Gastrocnemius medialis (tissue), 4 donors: ENCODE measurements around the gene TRIM14. TPM values are rescaled to one million over a fixed set of nuclear protein-coding genes. Genes with fewer than 3 reads are reported as not detected.

ENCODE experiments used
- ATAC-seq, 2 donors: fragments of 150-250 bp; one replicate each; pipeline ENCODE4 v1.9.1; 2016
- DNase-seq, 2 donors: peaks; one replicate each; pipeline ENCODE4 v3.0.0-alpha.2; 2019
- H3K27ac ChIP-seq, 4 donors: fragments of 200-600 bp; sonication (generic); 1 replicate in 1 of 4; 2 replicates in 3 of 4; pipeline ENCODE4 v1.5.1; 2016 to 2018; ENCODE audit warnings: mild to moderate bottlenecking in 2 of 4, moderate library complexity in 1 of 4
- H3K27me3 ChIP-seq, 3 donors: fragments of 200-600 bp; sonication (generic) in 2 of 3; 1 replicate in 1 of 3; 2 replicates in 2 of 3; pipeline versions ENCODE4 v1.5.1 to v1.6.0; 2016 to 2019; ENCODE audit warnings: mild to moderate bottlenecking in 1 of 3, moderate library complexity in 1 of 3
- H3K36me3 ChIP-seq, 2 donors: fragments of 200-600 bp; sonication (generic) in 1 of 2; one replicate each; pipeline ENCODE4 v1.5.1; 2017 to 2018
- H3K4me1 ChIP-seq, 2 donors: fragments of 200-600 bp; sonication (generic) in 1 of 2; one replicate each; pipeline ENCODE4 v1.5.1; 2016 to 2017; ENCODE audit warnings: mild to moderate bottlenecking in 2 of 2
- H3K4me3 ChIP-seq, 4 donors: fragments of 200-600 bp; sonication (generic) in 3 of 4; 1 replicate in 1 of 4; 2 replicates in 3 of 4; pipeline ENCODE4 v1.5.1; 2016 to 2019; ENCODE audit warnings: mild to moderate bottlenecking in 2 of 4
- H3K9me3 ChIP-seq, 3 donors: fragments of 200-600 bp; sonication (generic) in 2 of 3; 1 replicate in 1 of 3; 2 replicates in 2 of 3; pipeline ENCODE4 v1.5.1; 2016 to 2019
- POLR2A ChIP-seq, 2 donors: fragments of 450-650 bp; IDR thresholded peaks; one replicate each; pipeline ENCODE4 v1.6.1; 2017; ENCODE audit warnings: antibody characterized with exemption in 2 of 2, mild to moderate bottlenecking in 2 of 2, moderate library complexity in 2 of 2
- in situ Hi-C, 4 donors: fragments of 200-750 bp; cut with MboI; loops; one replicate each; pipeline versions ENCODE4 v1.15.0 to v1.8.0; 2017; ENCODE audit warnings: low sequenced_read_pairs in 4 of 4
- intact Hi-C: fragments of 100-400 bp; cut with DNase I; formaldehyde crosslinking; loops from one replicate; pipeline ENCODE4 v1.15.1; 2023; ENCODE audit warnings: low total_unique reads
- total RNA-seq, 4 donors: library from RNA; depleted of rRNA; stranded (reverse); fragments of >200 nt; gene quantifications; one replicate each; pipeline versions ENCODE4 v1.1.0 to v1.2.3, GENCODE V29; 2016
- TF ChIP-seq, protein P1 (sequence below), 5 experiments: fragments of 450-650 bp in 3 of 5; fragments of 200-600 bp in 2 of 5; sonication (generic) in 2 of 5; IDR thresholded peaks in 4 of 5; conservative IDR thresholded peaks in 1 of 5; 1 replicate in 4 of 5; 2 replicates in 1 of 5; pipeline ENCODE4 v1.5.1; 2016 to 2019; ENCODE audit warnings: antibody characterized with exemption in 5 of 5, mild to moderate bottlenecking in 3 of 5, moderate library complexity in 3 of 5

TRIM14 gene
- total RNA-seq, 4 donors from 2014 or later, result 1.1 to 3.2 (median 1.3) TPM

- no peak overlapping the region for H3K4me3 ChIP-seq
- intact Hi-C loops, result no loop called here
Observed at GRCh38 chr9:98045234-98046179, 73.5 kb downstream of the TRIM14 start.

GRCh38 chr9:98043915-98044314, 75.1 kb downstream of the TRIM14 start:
- no peak for ATAC-seq
- H3K4me3 ChIP-seq, result no peak overlapping the region
- TF ChIP-seq POLR2A (IDR thresholded peaks at IDR 0.05), result no peak
- TF ChIP-seq, protein P1, sequence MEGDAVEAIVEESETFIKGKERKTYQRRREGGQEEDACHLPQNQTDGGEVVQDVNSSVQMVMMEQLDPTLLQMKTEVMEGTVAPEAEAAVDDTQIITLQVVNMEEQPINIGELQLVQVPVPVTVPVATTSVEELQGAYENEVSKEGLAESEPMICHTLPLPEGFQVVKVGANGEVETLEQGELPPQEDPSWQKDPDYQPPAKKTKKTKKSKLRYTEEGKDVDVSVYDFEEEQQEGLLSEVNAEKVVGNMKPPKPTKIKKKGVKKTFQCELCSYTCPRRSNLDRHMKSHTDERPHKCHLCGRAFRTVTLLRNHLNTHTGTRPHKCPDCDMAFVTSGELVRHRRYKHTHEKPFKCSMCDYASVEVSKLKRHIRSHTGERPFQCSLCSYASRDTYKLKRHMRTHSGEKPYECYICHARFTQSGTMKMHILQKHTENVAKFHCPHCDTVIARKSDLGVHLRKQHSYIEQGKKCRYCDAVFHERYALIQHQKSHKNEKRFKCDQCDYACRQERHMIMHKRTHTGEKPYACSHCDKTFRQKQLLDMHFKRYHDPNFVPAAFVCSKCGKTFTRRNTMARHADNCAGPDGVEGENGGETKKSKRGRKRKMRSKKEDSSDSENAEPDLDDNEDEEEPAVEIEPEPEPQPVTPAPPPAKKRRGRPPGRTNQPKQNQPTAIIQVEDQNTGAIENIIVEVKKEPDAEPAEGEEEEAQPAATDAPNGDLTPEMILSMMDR (IDR thresholded peaks at IDR 0.05 in 4 of 5, conservative IDR thresholded peaks at IDR 0.05 in 1 of 5), result no peak
- H3K27ac ChIP-seq, result no peak overlapping the region
- DNase-seq, result no peak
- H3K36me3 ChIP-seq, result no peaks in the 10 kb centered on the region
- H3K9me3 ChIP-seq, result no peaks in the 10 kb centered on the region
- H3K4me1 ChIP-seq, result no peaks in the 10 kb centered on the region
- in situ Hi-C loops (loop anchor here in 1 of 4 donors (25.0 kb wide), 1 partner anchor 132 kb away; the partner anchor contains the start of gene TRMO), intact Hi-C loops (no loop called here)
- no peaks in the 10 kb centered on the region for H3K27me3 ChIP-seq

More at GRCh38 chr9:98045234-98046179, 73.5 kb downstream of the TRIM14 start:
- H3K27me3 ChIP-seq, result no peaks in the 10 kb centered on the region
- H3K36me3 ChIP-seq, result no peaks in the 10 kb centered on the region
- TF ChIP-seq, protein P1 (IDR thresholded peaks at IDR 0.05 in 4 of 5, conservative IDR thresholded peaks at IDR 0.05 in 1 of 5), result no peak
- TF ChIP-seq POLR2A (IDR thresholded peaks at IDR 0.05), result no peak
- ATAC-seq (no peak), DNase-seq (no peak)
- no peaks in the 10 kb centered on the region for H3K4me1 ChIP-seq
- no peaks in the 10 kb centered on the region for H3K9me3 ChIP-seq
- no peak overlapping the region for H3K27ac ChIP-seq
- in situ Hi-C loops, result loop anchor here in 1 of 4 donors (25.0 kb wide), 1 partner anchor 133 kb away; the partner anchor contains the start of gene TRMO

DNA sequence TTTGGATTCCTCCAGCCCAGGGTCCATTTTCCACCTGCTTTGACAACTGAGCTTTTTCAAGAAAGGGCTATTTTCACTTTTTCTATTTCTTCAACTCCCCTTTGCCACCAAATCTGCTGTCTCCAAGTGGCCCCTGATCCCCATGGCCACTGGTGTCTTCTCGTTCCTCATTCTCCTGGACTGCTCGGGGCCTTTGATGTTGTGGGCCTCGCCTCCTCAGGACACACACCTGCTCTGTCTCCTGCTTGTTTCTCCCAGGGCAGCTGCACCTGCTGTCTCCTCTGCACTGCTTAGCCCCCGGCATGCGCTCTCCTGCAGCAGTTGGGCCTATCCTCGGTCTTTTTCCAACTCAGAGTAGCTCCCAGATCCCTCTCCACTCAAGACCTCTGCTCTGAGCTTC, 78.8 kb downstream of the TRIM14 start:
- H3K27ac ChIP-seq, result no peak overlapping the region
- H3K9me3 ChIP-seq, result no peaks in the 10 kb centered on the region
- no peaks in the 10 kb centered on the region for H3K36me3 ChIP-seq
- TF ChIP-seq, protein P1 (IDR thresholded peaks at IDR 0.05 in 4 of 5, conservative IDR thresholded peaks at IDR 0.05 in 1 of 5), result no peak
- TF ChIP-seq POLR2A (IDR thresholded peaks at IDR 0.05), result no peak
- intact Hi-C loops (no loop called here), in situ Hi-C loops (loop anchor here in 1 of 4 donors (25.0 kb wide), 1 partner anchor 128 kb away; the partner anchor contains the start of gene TRMO)
- ATAC-seq, result no peak
- no peak for DNase-seq
- peaks cover 28 to 30% of the 10 kb centered on the region in 2 donors for H3K4me1 ChIP-seq
- H3K27me3 ChIP-seq, result no peaks in the 10 kb centered on the region
- H3K4me3 ChIP-seq, result no peak overlapping the region

DNA sequence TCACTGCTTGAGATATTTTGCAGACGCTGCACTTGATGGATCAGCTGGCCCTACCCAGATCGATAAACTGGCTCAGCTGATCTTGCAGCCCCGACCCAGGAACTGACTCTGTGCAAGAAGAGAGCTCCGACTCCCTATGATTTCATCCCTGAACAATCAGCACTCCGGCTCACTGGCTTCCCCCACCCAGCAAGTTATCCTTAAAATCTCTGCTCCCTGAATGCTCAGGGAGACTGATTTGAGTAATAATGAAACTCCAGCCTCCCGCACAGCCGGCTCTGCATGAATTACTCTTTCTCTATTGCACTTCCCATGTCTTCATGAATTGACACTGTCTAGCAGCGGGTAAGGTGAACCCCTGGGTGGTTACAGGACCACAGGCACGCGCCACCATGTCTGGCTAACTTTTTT, 79.4 kb downstream of the TRIM14 start:
- H3K27me3 ChIP-seq, result no peaks in the 10 kb centered on the region
- in situ Hi-C loops, result loop anchor here (10.0 to 25.0 kb wide), 4 partner anchors 55 to 127 kb away; partner anchors contain the start of genes ANP32B (in 3 of the 4) and TRMO (in 2 of the 4)
- TF ChIP-seq, protein P1 (IDR thresholded peaks at IDR 0.05 in 4 of 5, conservative IDR thresholded peaks at IDR 0.05 in 1 of 5), result no peak
- TF ChIP-seq POLR2A (IDR thresholded peaks at IDR 0.05), result no peak
- DNase-seq, result no peak
- no peaks in the 10 kb centered on the region for H3K9me3 ChIP-seq
- intact Hi-C loops, result loop anchor here (10.0 kb wide), 1 partner anchor 345 kb away; the partner anchor contains the start of gene XPA
- no peak overlapping the region for H3K27ac ChIP-seq
- ATAC-seq, result no peak
- H3K4me1 ChIP-seq, result peaks cover 34 to 36% of the 10 kb centered on the region in 2 donors
- no peaks in the 10 kb centered on the region for H3K36me3 ChIP-seq
- H3K4me3 ChIP-seq, result no peak overlapping the region
